Endothelial cell of umbilical vein (primary cell): ENCODE data around the gene EFEMP1.

ENCODE experiments used
- EZH2 ChIP-seq: IDR thresholded peaks from 2 replicates; pipeline ENCODE4 v1.6.1; 2012; ENCODE audit warnings: borderline replicate concordance, low read depth, mild to moderate bottlenecking, moderate library complexity, low read length, inconsistent platforms; ENCODE audit not compliant: severe bottlenecking
- FOS ChIP-seq: IDR thresholded peaks from 2 replicates; pipeline ENCODE4 v1.6.1; 2011; ENCODE audit warnings: mild to moderate bottlenecking, low read length, moderate library complexity, borderline replicate concordance; ENCODE audit not compliant: insufficient read depth
- GATA2 ChIP-seq: IDR thresholded peaks from 2 replicates; pipeline ENCODE4 v1.7.0; 2011; ENCODE audit warnings: low read depth, mild to moderate bottlenecking, moderate library complexity, mixed read lengths, low read length; ENCODE audit not compliant: insufficient read length, insufficient read depth
- JUN ChIP-seq: IDR thresholded peaks from 2 replicates; pipeline ENCODE4 v1.6.1; 2011; ENCODE audit warnings: borderline replicate concordance, low read depth; ENCODE audit not compliant: insufficient read length, insufficient read depth
- MAX ChIP-seq: IDR thresholded peaks from 2 replicates; pipeline ENCODE4 v1.6.1; 2011; ENCODE audit not compliant: insufficient read depth, insufficient read length
- MYC ChIP-seq: IDR thresholded peaks from one replicate; pipeline ENCODE4 v1.6.1; 2011; ENCODE audit warnings: mild to moderate bottlenecking, low read depth, low read length
- POLR2A ChIP-seq: IDR thresholded peaks from 2 replicates; pipeline ENCODE4 v1.6.1; 2012; ENCODE audit warnings: low read depth, mild to moderate bottlenecking, control low read depth, low read length
- POLR2AphosphoS5 ChIP-seq: IDR thresholded peaks from 2 replicates; pipeline ENCODE4 v1.6.1; 2012; ENCODE audit warnings: low read depth, mild to moderate bottlenecking, control low read depth, low read length, moderate library complexity; ENCODE audit not compliant: insufficient read depth
- TF ChIP-seq, protein P1 (sequence below), 2 donors: IDR thresholded peaks; 1 replicate in 1 of 2; 2 replicates in 1 of 2; pipeline ENCODE4 v1.5.1; 2011; ENCODE audit warnings: low read length in 2 of 2, mild to moderate bottlenecking in 2 of 2, moderate library complexity in 2 of 2, control low read depth in 1 of 2, inconsistent platforms in 1 of 2, low read depth in 1 of 2; ENCODE audit not compliant: insufficient read depth in 1 of 2; ENCODE audit errors: extremely low read depth in 1 of 2

- TF ChIP-seq, protein P1, sequence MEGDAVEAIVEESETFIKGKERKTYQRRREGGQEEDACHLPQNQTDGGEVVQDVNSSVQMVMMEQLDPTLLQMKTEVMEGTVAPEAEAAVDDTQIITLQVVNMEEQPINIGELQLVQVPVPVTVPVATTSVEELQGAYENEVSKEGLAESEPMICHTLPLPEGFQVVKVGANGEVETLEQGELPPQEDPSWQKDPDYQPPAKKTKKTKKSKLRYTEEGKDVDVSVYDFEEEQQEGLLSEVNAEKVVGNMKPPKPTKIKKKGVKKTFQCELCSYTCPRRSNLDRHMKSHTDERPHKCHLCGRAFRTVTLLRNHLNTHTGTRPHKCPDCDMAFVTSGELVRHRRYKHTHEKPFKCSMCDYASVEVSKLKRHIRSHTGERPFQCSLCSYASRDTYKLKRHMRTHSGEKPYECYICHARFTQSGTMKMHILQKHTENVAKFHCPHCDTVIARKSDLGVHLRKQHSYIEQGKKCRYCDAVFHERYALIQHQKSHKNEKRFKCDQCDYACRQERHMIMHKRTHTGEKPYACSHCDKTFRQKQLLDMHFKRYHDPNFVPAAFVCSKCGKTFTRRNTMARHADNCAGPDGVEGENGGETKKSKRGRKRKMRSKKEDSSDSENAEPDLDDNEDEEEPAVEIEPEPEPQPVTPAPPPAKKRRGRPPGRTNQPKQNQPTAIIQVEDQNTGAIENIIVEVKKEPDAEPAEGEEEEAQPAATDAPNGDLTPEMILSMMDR (IDR thresholded peaks at IDR 0.05; ENCODE audit: extremely low read depth in 1 of 2, insufficient read depth in 1 of 2, low read depth in 1 of 2, low read length in 2 of 2): no peak
- no peak for TF ChIP-seq EZH2
- TF ChIP-seq MYC: no peak
- no peak for TF ChIP-seq MAX
- TF ChIP-seq POLR2AphosphoS5: no peak
- peak; percentile 63 for TF ChIP-seq POLR2A
- peak; percentile 12 for TF ChIP-seq FOS
- TF ChIP-seq JUN: no peak
- no peak for TF ChIP-seq GATA2
Observed at GRCh38 chr2:55917713-55918390, 5.7 kb downstream of the EFEMP1 start.
